K562 (cell line): Measurements from ENCODE around the gene EML1. TPM values are rescaled to one million over a fixed set of nuclear protein-coding genes. Genes with fewer than 3 reads are reported as not detected.

Experiments used
- HOXB6 ChIP-seq: fragments of 250-450 bp; sonication (Bioruptor Pico); IDR thresholded peaks from 2 replicates; pipeline ENCODE4 v1.5.1; 2022; ENCODE audit warnings: mild to moderate bottlenecking, borderline replicate concordance
- KLF16 ChIP-seq: IDR thresholded peaks from 2 replicates; pipeline ENCODE4 v1.6.1; 2016; ENCODE audit warnings: antibody characterized with exemption
- REST ChIP-seq, 2 experiments: fragments of 450-650 bp; formaldehyde crosslinking in 1 of 2; IDR thresholded peaks; 2 replicates each; pipeline versions ENCODE4 v1.4.0 to v1.6.1; 2014 to 2020; ENCODE audit warnings: mild to moderate bottlenecking in 2 of 2, borderline replicate concordance in 1 of 2, low read depth in 1 of 2
- VEZF1 ChIP-seq: fragments of 200-800 bp; sonication (Bioruptor generic); IDR thresholded peaks from 2 replicates; pipeline ENCODE4 v1.6.1; 2017; ENCODE audit warnings: missing genetic modification characterization, missing compliant biosample characterization
- polyA plus RNA-seq, 8 experiments: library from polyadenylated mRNA; depleted of rRNA in 4 of 8; stranded (reverse) in 5 of 8; unstranded in 3 of 8; fragments of >200 nt; fragmentation: Nextera tagmentation in 2 of 8; fragmentation: Illumina TruSeq in 1 of 8; extraction: Ambion mirVana in 2 of 8; extraction: Trizol in 1 of 8; gene quantifications; 2 replicates each; pipeline versions ENCODE4 v1.2.1 to v1.2.3, GENCODE V29; 2011 to 2014; ENCODE audit warnings: inconsistent platforms in 1 of 8, missing spikeins in 1 of 8
- total RNA-seq, 7 experiments: library from RNA; depleted of rRNA in 6 of 7; stranded (reverse); fragments of >200 nt in 6 of 7; fragmentation: Illumina TruSeq in 2 of 7; extraction: Trizol in 2 of 7; gene quantifications; 2 replicates each; pipeline versions ENCODE4 v1.2.1 to v1.2.3, GENCODE V29; 2011 to 2021; ENCODE audit warnings: low replicate concordance in 1 of 7
- TF ChIP-seq, protein P1 (sequence below), 3 experiments: IDR thresholded peaks in 2 of 3; conservative IDR thresholded peaks in 1 of 3; 2 replicates each; pipeline ENCODE4 v1.5.1; 2011 to 2012; ENCODE audit warnings: low read length in 3 of 3, mild to moderate bottlenecking in 3 of 3, control low read depth in 2 of 3, improper control_type of control experiment in 1 of 3, inconsistent platforms in 1 of 3, low read depth in 1 of 3, mixed read lengths in 1 of 3, moderate library complexity in 1 of 3; ENCODE audit not compliant: insufficient read depth in 2 of 3

EML1 gene
- total and polyA plus RNA-seq, 9 of the 15 experiments (the other 6 are each of a cell fraction or from before 2014, with no cell fraction given): 0.01 to 0.35 (median 0.07) TPM; not detected in 2

GRCh38 chr14:99946652-99947489, 153.7 kb downstream of the EML1 start (continued):
- TF ChIP-seq REST (IDR thresholded peaks at IDR 0.05; ENCODE audit: borderline replicate concordance): peak; percentile 10; the same call in 1 of the 2 replicates
- no peak for TF ChIP-seq REST (CRISPR knock-in tag; IDR thresholded peaks at IDR 0.05; ENCODE audit: low read depth)
- 0 out of 2 replicates have a peak, but pooled peaks have one; percentile 23 for TF ChIP-seq KLF16
- TF ChIP-seq, protein P1, sequence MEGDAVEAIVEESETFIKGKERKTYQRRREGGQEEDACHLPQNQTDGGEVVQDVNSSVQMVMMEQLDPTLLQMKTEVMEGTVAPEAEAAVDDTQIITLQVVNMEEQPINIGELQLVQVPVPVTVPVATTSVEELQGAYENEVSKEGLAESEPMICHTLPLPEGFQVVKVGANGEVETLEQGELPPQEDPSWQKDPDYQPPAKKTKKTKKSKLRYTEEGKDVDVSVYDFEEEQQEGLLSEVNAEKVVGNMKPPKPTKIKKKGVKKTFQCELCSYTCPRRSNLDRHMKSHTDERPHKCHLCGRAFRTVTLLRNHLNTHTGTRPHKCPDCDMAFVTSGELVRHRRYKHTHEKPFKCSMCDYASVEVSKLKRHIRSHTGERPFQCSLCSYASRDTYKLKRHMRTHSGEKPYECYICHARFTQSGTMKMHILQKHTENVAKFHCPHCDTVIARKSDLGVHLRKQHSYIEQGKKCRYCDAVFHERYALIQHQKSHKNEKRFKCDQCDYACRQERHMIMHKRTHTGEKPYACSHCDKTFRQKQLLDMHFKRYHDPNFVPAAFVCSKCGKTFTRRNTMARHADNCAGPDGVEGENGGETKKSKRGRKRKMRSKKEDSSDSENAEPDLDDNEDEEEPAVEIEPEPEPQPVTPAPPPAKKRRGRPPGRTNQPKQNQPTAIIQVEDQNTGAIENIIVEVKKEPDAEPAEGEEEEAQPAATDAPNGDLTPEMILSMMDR (IDR thresholded peaks at IDR 0.05 in 2 of 3, conservative IDR thresholded peaks at IDR 0.05 in 1 of 3; ENCODE audit: insufficient read depth in 2 of 3, low read depth in 1 of 3, low read length in 3 of 3): peak; percentile 67 to 83 (median 70)
- no peak for TF ChIP-seq HOXB6 (CRISPR knock-in tag)
- 0 out of 2 replicates have a peak, but pooled peaks have one; percentile 14 for TF ChIP-seq VEZF1 (CRISPR knock-in tag)
